NCI-H748 (cell line): ENCODE measurements around the gene RANBP6.

Source experiments
- DNase-seq: peaks from one replicate; lab custom pipeline; 2025; ENCODE audit not compliant: unreplicated experiment; lab: John Stamatoyannopoulos, UW

Gene RANBP6

GRCh38 chr9:6007770-6008168 lies 7.7 kb downstream of the RANBP6 start:
- DNase-seq, result peak; percentile 94

- DNase-seq, result peak; percentile 95
Observed at GRCh38 chr9:6007058-6007769, 8.2 kb downstream of the RANBP6 start.

- DNase-seq, result no peak
Observed at GRCh38 chr9:6006749-6007057, 8.7 kb downstream of the RANBP6 start.

GRCh38 chr9:6000955-6001354 lies 14.5 kb downstream of the RANBP6 start:
- no peak for DNase-seq

GRCh38 chr9:5999443-6000101 lies 15.9 kb downstream of the RANBP6 start:
- DNase-seq, result no peak

- DNase-seq, result no peak
Observed at GRCh38 chr9:5994493-5994892, 20.9 kb downstream of the RANBP6 start.

GRCh38 chr9:5988265-5988664 lies 27.2 kb downstream of the RANBP6 start:
- no peak for DNase-seq

GRCh38 chr9:5983042-5983441 lies 32.4 kb downstream of the RANBP6 start:
- DNase-seq, result no peak

GRCh38 chr9:5982317-5982716 lies 33.1 kb downstream of the RANBP6 start:
- no peak for DNase-seq

- no peak for DNase-seq
Observed at GRCh38 chr9:5978523-5978922, 36.9 kb downstream of the RANBP6 start.

- no peak for DNase-seq
Observed at GRCh38 chr9:5976674-5977397, 38.6 kb downstream of the RANBP6 start.

GRCh38 chr9:5971740-5972139 lies 43.7 kb downstream of the RANBP6 start:
- DNase-seq, result no peak
